Measurements from ENCODE around the gene CGREF1.
"Not testable (repeated sequence)": the region's sequence is repeated elsewhere in the genome, so short reads cannot be mapped to it uniquely, and the experiment has no call there.

DNA sequence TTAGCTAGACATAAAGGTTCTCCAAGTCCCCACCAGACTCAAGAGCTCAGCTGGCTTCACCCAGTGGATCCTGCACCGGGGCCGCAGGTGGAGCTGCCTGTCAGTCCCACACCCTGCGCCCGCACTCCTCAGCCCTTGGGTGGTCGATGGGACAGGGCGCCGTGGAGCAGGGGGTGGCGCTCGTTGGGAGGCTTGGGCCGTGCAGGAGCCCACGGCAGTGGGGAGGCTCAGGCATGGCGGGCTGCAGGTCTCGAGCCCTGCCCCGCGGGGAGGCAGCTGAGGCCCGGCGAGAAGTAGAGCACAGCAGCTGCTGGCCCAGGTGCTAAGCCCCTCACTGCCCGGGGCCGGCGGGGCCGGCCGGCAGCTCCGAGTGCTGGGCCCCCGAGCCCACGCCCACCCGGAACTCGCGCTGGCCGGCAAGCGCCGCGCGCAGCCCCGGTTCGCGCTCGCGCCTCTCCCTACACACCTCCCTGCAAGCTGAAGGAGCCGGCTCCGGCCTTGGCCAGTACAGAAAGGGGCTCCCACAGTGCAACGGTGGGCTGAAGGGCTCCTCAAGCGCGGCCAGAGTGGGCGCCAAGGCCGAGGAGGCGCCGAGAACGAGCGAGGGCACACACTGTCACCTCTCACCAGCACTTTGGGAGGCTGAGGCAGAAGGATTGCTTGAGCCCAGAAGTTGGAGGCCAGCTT lies 7.4 kb downstream of the CGREF1 start:
- TF ChIP-seq, protein P1, sequence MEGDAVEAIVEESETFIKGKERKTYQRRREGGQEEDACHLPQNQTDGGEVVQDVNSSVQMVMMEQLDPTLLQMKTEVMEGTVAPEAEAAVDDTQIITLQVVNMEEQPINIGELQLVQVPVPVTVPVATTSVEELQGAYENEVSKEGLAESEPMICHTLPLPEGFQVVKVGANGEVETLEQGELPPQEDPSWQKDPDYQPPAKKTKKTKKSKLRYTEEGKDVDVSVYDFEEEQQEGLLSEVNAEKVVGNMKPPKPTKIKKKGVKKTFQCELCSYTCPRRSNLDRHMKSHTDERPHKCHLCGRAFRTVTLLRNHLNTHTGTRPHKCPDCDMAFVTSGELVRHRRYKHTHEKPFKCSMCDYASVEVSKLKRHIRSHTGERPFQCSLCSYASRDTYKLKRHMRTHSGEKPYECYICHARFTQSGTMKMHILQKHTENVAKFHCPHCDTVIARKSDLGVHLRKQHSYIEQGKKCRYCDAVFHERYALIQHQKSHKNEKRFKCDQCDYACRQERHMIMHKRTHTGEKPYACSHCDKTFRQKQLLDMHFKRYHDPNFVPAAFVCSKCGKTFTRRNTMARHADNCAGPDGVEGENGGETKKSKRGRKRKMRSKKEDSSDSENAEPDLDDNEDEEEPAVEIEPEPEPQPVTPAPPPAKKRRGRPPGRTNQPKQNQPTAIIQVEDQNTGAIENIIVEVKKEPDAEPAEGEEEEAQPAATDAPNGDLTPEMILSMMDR (IDR thresholded peaks at IDR 0.05; ENCODE audit: poor library complexity, severe bottlenecking) = not testable (repeated sequence)
- TF ChIP-seq POLR2AphosphoS5 (IDR thresholded peaks at IDR 0.05); RAD21 (conservative IDR thresholded peaks at IDR 0.05); EP300 (conservative IDR thresholded peaks at IDR 0.05; ENCODE audit: poor library complexity, severe bottlenecking); SMC3 (conservative IDR thresholded peaks at IDR 0.05; ENCODE audit: poor library complexity); TAF1 (IDR thresholded peaks at IDR 0.05; ENCODE audit: low read depth); EZH2 (IDR thresholded peaks at IDR 0.05; ENCODE audit: borderline replicate concordance, insufficient read depth, low read length, poor library complexity, severe bottlenecking); MXI1 (conservative IDR thresholded peaks at IDR 0.05; ENCODE audit: poor library complexity, severe bottlenecking): not testable (repeated sequence)
- TF ChIP-seq, protein P2, sequence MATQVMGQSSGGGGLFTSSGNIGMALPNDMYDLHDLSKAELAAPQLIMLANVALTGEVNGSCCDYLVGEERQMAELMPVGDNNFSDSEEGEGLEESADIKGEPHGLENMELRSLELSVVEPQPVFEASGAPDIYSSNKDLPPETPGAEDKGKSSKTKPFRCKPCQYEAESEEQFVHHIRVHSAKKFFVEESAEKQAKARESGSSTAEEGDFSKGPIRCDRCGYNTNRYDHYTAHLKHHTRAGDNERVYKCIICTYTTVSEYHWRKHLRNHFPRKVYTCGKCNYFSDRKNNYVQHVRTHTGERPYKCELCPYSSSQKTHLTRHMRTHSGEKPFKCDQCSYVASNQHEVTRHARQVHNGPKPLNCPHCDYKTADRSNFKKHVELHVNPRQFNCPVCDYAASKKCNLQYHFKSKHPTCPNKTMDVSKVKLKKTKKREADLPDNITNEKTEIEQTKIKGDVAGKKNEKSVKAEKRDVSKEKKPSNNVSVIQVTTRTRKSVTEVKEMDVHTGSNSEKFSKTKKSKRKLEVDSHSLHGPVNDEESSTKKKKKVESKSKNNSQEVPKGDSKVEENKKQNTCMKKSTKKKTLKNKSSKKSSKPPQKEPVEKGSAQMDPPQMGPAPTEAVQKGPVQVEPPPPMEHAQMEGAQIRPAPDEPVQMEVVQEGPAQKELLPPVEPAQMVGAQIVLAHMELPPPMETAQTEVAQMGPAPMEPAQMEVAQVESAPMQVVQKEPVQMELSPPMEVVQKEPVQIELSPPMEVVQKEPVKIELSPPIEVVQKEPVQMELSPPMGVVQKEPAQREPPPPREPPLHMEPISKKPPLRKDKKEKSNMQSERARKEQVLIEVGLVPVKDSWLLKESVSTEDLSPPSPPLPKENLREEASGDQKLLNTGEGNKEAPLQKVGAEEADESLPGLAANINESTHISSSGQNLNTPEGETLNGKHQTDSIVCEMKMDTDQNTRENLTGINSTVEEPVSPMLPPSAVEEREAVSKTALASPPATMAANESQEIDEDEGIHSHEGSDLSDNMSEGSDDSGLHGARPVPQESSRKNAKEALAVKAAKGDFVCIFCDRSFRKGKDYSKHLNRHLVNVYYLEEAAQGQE (IDR thresholded peaks at IDR 0.05; ENCODE audit: borderline replicate concordance) = not testable (repeated sequence)
